GM23338 (cell line): ENCODE data around the gene DVL1. TPM values are rescaled to one million over a fixed set of nuclear protein-coding genes. Genes with fewer than 3 reads are reported as not detected.

Experiments used
- ATAC-seq: fragments of 200-7000 bp; cut with Tn5 transposase; 3 replicates; pipeline ENCODE4 v1.9.1; 2020
- DNase-seq: peaks from one replicate; pipeline ENCODE4 v3.0.0-alpha.2; 2015; ENCODE audit warnings: low spot score
- H2AFZ ChIP-seq: fragments of 200-600 bp; sonication (generic); 2 replicates; pipeline ENCODE4 v1.8.0; 2016; ENCODE audit warnings: antibody characterized with exemption, mild to moderate bottlenecking, moderate library complexity
- H3F3A ChIP-seq: fragments of 200-600 bp; sonication (generic); replicated peaks from 2 replicates; pipeline ENCODE4 v1.8.0; 2017; ENCODE audit warnings: antibody characterized with exemption, mixed run types, low read depth
- H3K27ac ChIP-seq: fragments of 200-600 bp; sonication (generic); 2 replicates; pipeline ENCODE4 v1.6.1; 2016; ENCODE audit warnings: low read depth
- H3K27me3 ChIP-seq: fragments of 200-600 bp; sonication (generic); 2 replicates; pipeline ENCODE4 v1.8.0; 2016; ENCODE audit warnings: mild to moderate bottlenecking, mixed run types, moderate library complexity; ENCODE audit not compliant: insufficient read depth
- H3K36me3 ChIP-seq: fragments of 200-600 bp; sonication (generic); 2 replicates; pipeline ENCODE4 v1.8.0; 2016; ENCODE audit warnings: mild to moderate bottlenecking; ENCODE audit not compliant: insufficient read depth
- H3K4me1 ChIP-seq: fragments of 200-600 bp; sonication (generic); 2 replicates; pipeline ENCODE4 v1.8.0; 2016; ENCODE audit warnings: mild to moderate bottlenecking, moderate library complexity; ENCODE audit not compliant: insufficient read depth
- H3K4me2 ChIP-seq: fragments of 200-600 bp; sonication (generic); 2 replicates; pipeline ENCODE4 v1.7.1; 2017; ENCODE audit warnings: mixed run types
- H3K4me3 ChIP-seq: fragments of 200-600 bp; sonication (generic); 2 replicates; pipeline ENCODE4 v1.6.1; 2016; ENCODE audit warnings: mixed run types
- H3K79me2 ChIP-seq: fragments of 200-600 bp; sonication (generic); replicated peaks from 2 replicates; pipeline ENCODE4 v1.8.0; 2017; ENCODE audit warnings: mild to moderate bottlenecking; ENCODE audit not compliant: insufficient read depth
- H3K9me2 ChIP-seq: fragments of 200-600 bp; sonication (generic); 2 replicates; pipeline ENCODE4 v1.8.0; 2017; ENCODE audit not compliant: insufficient read depth
- H4K20me1 ChIP-seq: fragments of 200-600 bp; sonication (generic); replicated peaks from 2 replicates; pipeline ENCODE4 v1.8.0; 2017; ENCODE audit warnings: mild to moderate bottlenecking; ENCODE audit not compliant: insufficient read depth
- H3K27ac Mint-ChIP-seq: 2 replicates; pipeline ENCODE4 v1.8.0; 2020; ENCODE audit warnings: inconsistent platforms, mild to moderate bottlenecking, moderate library complexity, mixed read lengths
- H3K27me3 Mint-ChIP-seq: 3 replicates; pipeline ENCODE4 v1.8.0; 2022; ENCODE audit warnings: low read depth, mild to moderate bottlenecking, moderate library complexity, mixed read lengths, inconsistent platforms; ENCODE audit not compliant: insufficient read depth, poor library complexity
- H3K36me3 Mint-ChIP-seq: 3 replicates; pipeline ENCODE4 v1.8.0; 2021; ENCODE audit warnings: low read depth, mild to moderate bottlenecking, inconsistent platforms, moderate library complexity, mixed read lengths
- H3K4me1 Mint-ChIP-seq: 3 replicates; pipeline ENCODE4 v1.8.0; 2020; ENCODE audit warnings: mild to moderate bottlenecking, inconsistent platforms, mixed read lengths
- H3K4me3 Mint-ChIP-seq: 3 replicates; pipeline ENCODE4 v1.8.0; 2021; ENCODE audit warnings: moderate library complexity, mild to moderate bottlenecking, inconsistent platforms, mixed read lengths
- H3K9me3 Mint-ChIP-seq: 3 replicates; pipeline ENCODE4 v1.8.0; 2020; ENCODE audit warnings: moderate library complexity, mild to moderate bottlenecking, inconsistent platforms, mixed read lengths
- CREB1 ChIP-seq: fragments of 250-450 bp; sonication (Bioruptor Pico); IDR thresholded peaks from 2 replicates; pipeline ENCODE4 v1.5.0; 2020; ENCODE audit warnings: low read depth, mild to moderate bottlenecking, moderate library complexity
- EZH2 ChIP-seq: fragments of 200-600 bp; sonication (generic); IDR thresholded peaks from one replicate; pipeline ENCODE4 v1.8.0; 2017; ENCODE audit warnings: antibody characterized with exemption, mild to moderate bottlenecking, low read depth; ENCODE audit not compliant: unreplicated experiment
- EZH2phosphoT487 ChIP-seq: fragments of 200-600 bp; sonication (generic); IDR thresholded peaks from one replicate; pipeline ENCODE4 v1.8.1; 2018; ENCODE audit warnings: antibody characterized with exemption; ENCODE audit not compliant: unreplicated experiment
- polyA plus RNA-seq: library from polyadenylated mRNA; unstranded; fragments of >200 nt; fragmentation: Nextera tagmentation; extraction: Ambion mirVana; gene quantifications from 2 replicates; pipeline ENCODE4 v1.2.1, GENCODE V29; 2016
- total RNA-seq: library from RNA; depleted of rRNA; stranded (reverse); fragments of >200 nt; shearing (Covaris generic); gene quantifications from 2 replicates; pipeline ENCODE4 v1.2.3, GENCODE V29; 2014
- TF ChIP-seq, protein P1 (sequence below): fragments of 250-450 bp; sonication (Bioruptor Pico); IDR thresholded peaks from 2 replicates; pipeline ENCODE4 v1.5.0; 2020; ENCODE audit warnings: mild to moderate bottlenecking, moderate library complexity
- TF ChIP-seq, protein P2 (sequence below): IDR thresholded peaks from one replicate; pipeline ENCODE4 v1.6.1; 2018; ENCODE audit warnings: antibody characterized with exemption; ENCODE audit not compliant: unreplicated experiment

Gene DVL1
- total and polyA plus RNA-seq, 2 experiments from 2014 or later, result 13.5 to 69.7 TPM

DNA sequence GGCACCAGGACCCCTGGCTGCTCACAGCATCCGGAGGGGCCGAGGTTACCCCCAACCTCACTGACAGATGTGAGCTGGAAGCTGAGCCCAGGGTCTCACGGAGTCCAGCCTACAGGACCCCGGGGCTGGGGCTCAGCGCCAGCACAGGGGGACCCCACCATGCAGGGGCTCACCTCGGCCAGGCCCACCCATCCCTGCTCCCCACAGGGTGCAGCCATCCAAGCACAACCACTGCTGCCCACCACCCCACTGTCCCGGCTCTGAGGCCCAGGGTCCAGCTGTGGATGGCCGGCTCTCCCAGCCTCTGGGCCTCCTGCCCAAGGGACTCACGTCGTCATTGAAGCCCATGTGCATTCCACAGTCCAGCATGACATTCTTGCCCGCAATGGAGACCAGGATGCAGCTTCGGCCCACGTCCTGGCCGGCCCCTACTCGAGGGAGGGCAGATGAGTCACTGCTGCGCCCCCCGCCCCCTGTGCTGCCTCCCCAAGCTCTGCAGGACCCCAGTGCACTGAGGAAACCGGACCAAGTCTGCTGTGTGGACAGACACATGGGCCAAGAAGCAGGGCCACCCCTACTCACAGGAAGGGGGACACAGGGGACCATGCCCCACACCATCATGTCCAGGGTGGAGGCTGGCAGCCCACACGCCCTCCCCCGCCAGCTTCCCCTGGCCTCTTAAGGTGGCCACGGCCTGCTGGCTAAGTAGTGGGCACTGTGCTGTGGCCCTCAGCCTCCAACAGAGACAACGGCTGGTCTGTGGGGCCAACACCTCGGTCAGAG, 28.4 kb downstream of the DVL1 start (continued):
- TF ChIP-seq, protein P1, sequence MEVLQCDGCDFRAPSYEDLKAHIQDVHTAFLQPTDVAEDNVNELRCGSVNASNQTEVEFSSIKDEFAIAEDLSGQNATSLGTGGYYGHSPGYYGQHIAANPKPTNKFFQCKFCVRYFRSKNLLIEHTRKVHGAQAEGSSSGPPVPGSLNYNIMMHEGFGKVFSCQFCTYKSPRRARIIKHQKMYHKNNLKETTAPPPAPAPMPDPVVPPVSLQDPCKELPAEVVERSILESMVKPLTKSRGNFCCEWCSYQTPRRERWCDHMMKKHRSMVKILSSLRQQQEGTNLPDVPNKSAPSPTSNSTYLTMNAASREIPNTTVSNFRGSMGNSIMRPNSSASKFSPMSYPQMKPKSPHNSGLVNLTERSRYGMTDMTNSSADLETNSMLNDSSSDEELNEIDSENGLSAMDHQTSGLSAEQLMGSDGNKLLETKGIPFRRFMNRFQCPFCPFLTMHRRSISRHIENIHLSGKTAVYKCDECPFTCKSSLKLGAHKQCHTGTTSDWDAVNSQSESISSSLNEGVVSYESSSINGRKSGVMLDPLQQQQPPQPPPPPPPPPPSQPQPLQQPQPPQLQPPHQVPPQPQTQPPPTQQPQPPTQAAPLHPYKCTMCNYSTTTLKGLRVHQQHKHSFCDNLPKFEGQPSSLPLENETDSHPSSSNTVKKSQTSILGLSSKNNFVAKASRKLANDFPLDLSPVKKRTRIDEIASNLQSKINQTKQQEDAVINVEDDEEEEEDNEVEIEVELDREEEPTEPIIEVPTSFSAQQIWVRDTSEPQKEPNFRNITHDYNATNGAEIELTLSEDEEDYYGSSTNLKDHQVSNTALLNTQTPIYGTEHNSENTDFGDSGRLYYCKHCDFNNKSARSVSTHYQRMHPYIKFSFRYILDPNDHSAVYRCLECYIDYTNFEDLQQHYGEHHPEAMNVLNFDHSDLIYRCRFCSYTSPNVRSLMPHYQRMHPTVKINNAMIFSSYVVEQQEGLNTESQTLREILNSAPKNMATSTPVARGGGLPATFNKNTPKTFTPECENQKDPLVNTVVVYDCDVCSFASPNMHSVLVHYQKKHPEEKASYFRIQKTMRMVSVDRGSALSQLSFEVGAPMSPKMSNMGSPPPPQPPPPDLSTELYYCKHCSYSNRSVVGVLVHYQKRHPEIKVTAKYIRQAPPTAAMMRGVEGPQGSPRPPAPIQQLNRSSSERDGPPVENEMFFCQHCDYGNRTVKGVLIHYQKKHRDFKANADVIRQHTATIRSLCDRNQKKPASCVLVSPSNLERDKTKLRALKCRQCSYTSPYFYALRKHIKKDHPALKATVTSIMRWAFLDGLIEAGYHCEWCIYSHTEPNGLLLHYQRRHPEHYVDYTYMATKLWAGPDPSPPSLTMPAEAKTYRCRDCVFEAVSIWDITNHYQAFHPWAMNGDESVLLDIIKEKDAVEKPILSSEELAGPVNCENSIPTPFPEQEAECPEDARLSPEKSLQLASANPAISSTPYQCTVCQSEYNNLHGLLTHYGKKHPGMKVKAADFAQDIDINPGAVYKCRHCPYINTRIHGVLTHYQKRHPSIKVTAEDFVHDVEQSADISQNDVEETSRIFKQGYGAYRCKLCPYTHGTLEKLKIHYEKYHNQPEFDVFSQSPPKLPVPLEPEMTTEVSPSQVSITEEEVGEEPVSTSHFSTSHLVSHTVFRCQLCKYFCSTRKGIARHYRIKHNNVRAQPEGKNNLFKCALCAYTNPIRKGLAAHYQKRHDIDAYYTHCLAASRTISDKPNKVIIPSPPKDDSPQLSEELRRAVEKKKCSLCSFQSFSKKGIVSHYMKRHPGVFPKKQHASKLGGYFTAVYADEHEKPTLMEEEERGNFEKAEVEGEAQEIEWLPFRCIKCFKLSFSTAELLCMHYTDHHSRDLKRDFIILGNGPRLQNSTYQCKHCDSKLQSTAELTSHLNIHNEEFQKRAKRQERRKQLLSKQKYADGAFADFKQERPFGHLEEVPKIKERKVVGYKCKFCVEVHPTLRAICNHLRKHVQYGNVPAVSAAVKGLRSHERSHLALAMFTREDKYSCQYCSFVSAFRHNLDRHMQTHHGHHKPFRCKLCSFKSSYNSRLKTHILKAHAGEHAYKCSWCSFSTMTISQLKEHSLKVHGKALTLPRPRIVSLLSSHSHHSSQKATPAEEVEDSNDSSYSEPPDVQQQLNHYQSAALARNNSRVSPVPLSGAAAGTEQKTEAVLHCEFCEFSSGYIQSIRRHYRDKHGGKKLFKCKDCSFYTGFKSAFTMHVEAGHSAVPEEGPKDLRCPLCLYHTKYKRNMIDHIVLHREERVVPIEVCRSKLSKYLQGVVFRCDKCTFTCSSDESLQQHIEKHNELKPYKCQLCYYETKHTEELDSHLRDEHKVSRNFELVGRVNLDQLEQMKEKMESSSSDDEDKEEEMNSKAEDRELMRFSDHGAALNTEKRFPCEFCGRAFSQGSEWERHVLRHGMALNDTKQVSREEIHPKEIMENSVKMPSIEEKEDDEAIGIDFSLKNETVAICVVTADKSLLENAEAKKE (CRISPR knock-in tag), result no peak
- TF ChIP-seq EZH2, result no peak

DNA sequence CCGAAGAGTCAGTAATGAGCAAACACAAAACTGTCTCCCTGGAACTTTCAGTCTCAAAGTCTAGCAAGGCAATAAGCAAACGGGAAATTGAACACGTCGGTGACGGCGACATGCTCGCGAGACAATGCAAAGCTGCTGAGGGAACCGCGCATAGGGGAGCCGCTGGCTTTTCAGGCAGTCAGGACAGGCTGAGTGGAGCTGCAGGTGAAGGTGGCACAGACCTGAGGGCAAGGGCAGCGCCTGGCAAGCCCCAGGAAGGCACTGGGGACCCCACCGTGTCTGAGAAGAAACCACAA, 29.6 kb downstream of the DVL1 start:
- peaks cover 11% of the 10 kb centered on the region; the same call in 1 of the 2 replicates for H3F3A ChIP-seq
- no peaks in the 10 kb centered on the region; the same call in 1 of the 3 replicates for H3K9me3 Mint-ChIP-seq
- H3K27ac ChIP-seq, result no peak overlapping the region
- peaks cover 72% of the 10 kb centered on the region for H3K79me2 ChIP-seq
- no peaks in the 10 kb centered on the region for H3K27me3 ChIP-seq
- DNase-seq, result no peak
- peaks cover 7% of the 10 kb centered on the region; the same call in 1 of the 2 replicates for H3K4me1 ChIP-seq
- no peak overlapping the region for H3K4me3 Mint-ChIP-seq
- H3K27me3 Mint-ChIP-seq, result peaks cover 32% of the 10 kb centered on the region
- peaks cover 51% of the 10 kb centered on the region for H3K36me3 Mint-ChIP-seq
- H3K4me1 Mint-ChIP-seq, result peaks cover 29% of the 10 kb centered on the region
- no peak overlapping the region for H2AFZ ChIP-seq
- H4K20me1 ChIP-seq, result peaks cover 24% of the 10 kb centered on the region
- H3K27ac Mint-ChIP-seq, result no peak overlapping the region
- ATAC-seq, result no peak
- no peak overlapping the region for H3K4me2 ChIP-seq
- no peaks in the 10 kb centered on the region for H3K36me3 ChIP-seq
- TF ChIP-seq CREB1 (no peak), EZH2phosphoT487 (no peak)
- TF ChIP-seq, protein P2, sequence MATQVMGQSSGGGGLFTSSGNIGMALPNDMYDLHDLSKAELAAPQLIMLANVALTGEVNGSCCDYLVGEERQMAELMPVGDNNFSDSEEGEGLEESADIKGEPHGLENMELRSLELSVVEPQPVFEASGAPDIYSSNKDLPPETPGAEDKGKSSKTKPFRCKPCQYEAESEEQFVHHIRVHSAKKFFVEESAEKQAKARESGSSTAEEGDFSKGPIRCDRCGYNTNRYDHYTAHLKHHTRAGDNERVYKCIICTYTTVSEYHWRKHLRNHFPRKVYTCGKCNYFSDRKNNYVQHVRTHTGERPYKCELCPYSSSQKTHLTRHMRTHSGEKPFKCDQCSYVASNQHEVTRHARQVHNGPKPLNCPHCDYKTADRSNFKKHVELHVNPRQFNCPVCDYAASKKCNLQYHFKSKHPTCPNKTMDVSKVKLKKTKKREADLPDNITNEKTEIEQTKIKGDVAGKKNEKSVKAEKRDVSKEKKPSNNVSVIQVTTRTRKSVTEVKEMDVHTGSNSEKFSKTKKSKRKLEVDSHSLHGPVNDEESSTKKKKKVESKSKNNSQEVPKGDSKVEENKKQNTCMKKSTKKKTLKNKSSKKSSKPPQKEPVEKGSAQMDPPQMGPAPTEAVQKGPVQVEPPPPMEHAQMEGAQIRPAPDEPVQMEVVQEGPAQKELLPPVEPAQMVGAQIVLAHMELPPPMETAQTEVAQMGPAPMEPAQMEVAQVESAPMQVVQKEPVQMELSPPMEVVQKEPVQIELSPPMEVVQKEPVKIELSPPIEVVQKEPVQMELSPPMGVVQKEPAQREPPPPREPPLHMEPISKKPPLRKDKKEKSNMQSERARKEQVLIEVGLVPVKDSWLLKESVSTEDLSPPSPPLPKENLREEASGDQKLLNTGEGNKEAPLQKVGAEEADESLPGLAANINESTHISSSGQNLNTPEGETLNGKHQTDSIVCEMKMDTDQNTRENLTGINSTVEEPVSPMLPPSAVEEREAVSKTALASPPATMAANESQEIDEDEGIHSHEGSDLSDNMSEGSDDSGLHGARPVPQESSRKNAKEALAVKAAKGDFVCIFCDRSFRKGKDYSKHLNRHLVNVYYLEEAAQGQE, result no peak
- H3K9me2 ChIP-seq, result no peaks in the 10 kb centered on the region
- H3K4me3 ChIP-seq, result no peak overlapping the region
